ENCODE data around the gene BATF3.
A peak's percentile ranks its signal among the peaks of the same experiment; 100 is the strongest.
"Not testable (repeated sequence)": the region's sequence is repeated elsewhere in the genome, so short reads cannot be mapped to it uniquely, and the experiment has no call there.

BATF3 gene

GRCh38 chr1:212684076-212684475 is 15.6 kb downstream of the BATF3 start:
- no peak for DNase-seq

GRCh38 chr1:212683357-212683722 is 16.3 kb downstream of the BATF3 start:
- no peak for DNase-seq

GRCh38 chr1:212680680-212681389 is 18.8 kb downstream of the BATF3 start:
- DNase-seq = no peak

- no peak for DNase-seq
Observed at GRCh38 chr1:212678456-212679410, 20.9 kb downstream of the BATF3 start.

- DNase-seq = no peak
Observed at GRCh38 chr1:212677573-212677972, 22.1 kb downstream of the BATF3 start.

- DNase-seq = no peak
Observed at GRCh38 chr1:212677136-212677535, 22.5 kb downstream of the BATF3 start.

GRCh38 chr1:212675675-212676074 is 24.0 kb downstream of the BATF3 start:
- no peak for DNase-seq

- no peak for DNase-seq
Observed at GRCh38 chr1:212674872-212675271, 24.8 kb downstream of the BATF3 start.

- no peak for DNase-seq
Observed at GRCh38 chr1:212671342-212672031, 28.2 kb downstream of the BATF3 start.

GRCh38 chr1:212670882-212671281 is 28.8 kb downstream of the BATF3 start:
- no peak for DNase-seq

- DNase-seq = no peak
Observed at GRCh38 chr1:212670301-212670700, 29.3 kb downstream of the BATF3 start.

GRCh38 chr1:212669600-212669999 is 30.0 kb downstream of the BATF3 start:
- no peak for DNase-seq

GRCh38 chr1:212669102-212669501 is 30.5 kb downstream of the BATF3 start:
- no peak for DNase-seq

GRCh38 chr1:212668477-212668876 is 31.2 kb downstream of the BATF3 start:
- no peak for DNase-seq

- no peak for DNase-seq
Observed at GRCh38 chr1:212667223-212668139, 32.2 kb downstream of the BATF3 start.

- no peak for DNase-seq
Observed at GRCh38 chr1:212666116-212666775, 33.4 kb downstream of the BATF3 start.

- DNase-seq = peak; percentile 48
Observed at GRCh38 chr1:212665241-212666115, 34.2 kb downstream of the BATF3 start.

GRCh38 chr1:212664409-212665199 is 35.0 kb downstream of the BATF3 start:
- DNase-seq = no peak

- DNase-seq = not testable (repeated sequence)
Observed at GRCh38 chr1:212658250-212658649, 41.4 kb downstream of the BATF3 start.

GRCh38 chr1:212656730-212657129 is 42.9 kb downstream of the BATF3 start:
- no peak for DNase-seq

All from activated gamma-delta T cell (primary cell).